GM21619 (cell line): ENCODE data around the gene HYLS1.
"Not testable (repeated sequence)": the region's sequence is repeated elsewhere in the genome, so short reads cannot be mapped to it uniquely, and the experiment has no call there.

Experiments
- ATAC-seq: cut with Tn5 transposase; IDR thresholded peaks from one replicate; pipeline ENCODE4 v1.9.1; 2021; ENCODE audit not compliant: unreplicated experiment

Gene HYLS1

DNA sequence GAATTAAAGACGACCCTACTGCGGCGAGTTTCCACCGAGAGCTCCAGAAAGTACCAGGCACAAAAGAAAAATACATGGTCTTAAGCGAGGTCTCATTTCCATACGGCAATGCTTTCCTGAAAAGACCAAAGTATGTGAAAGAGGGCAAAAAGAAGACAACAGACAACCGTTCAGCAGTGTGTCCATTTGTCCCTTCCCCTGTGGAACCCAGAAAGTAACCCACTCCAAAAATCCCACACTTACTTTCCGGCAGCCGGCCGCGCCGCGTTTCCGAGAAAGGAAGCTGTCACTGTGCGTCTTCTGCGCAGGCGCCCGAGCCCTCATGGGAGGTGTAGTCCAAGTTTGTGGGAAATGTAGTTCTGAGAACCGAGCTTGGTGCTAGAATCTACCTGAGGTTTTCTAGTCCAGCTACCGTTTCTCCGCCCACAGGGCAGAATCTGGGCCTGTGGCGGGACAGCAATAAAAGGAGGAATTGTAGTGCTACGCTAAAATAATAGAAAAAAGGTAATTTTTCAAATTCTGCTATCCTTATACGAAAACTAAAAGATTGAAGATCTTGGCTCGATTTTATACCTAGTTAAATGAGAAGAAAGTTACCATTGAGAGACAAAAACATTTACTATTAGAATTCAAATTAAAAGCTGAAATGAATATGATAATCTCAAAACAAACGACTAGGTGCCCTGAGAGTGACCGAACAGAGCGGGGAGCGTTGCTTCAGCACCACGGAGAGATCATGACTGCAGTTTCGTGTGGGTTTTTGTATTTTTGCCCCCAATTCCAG, 15.7 kb downstream of the HYLS1 start, which contains the start of gene PUS3:
TSS of gene PUS3 (minus strand) at position 280 of the 784 bp plus-strand sequence. CDS start 6,922 bp downstream, outside the sequence.
- ATAC-seq, result peak; percentile 99

DNA sequence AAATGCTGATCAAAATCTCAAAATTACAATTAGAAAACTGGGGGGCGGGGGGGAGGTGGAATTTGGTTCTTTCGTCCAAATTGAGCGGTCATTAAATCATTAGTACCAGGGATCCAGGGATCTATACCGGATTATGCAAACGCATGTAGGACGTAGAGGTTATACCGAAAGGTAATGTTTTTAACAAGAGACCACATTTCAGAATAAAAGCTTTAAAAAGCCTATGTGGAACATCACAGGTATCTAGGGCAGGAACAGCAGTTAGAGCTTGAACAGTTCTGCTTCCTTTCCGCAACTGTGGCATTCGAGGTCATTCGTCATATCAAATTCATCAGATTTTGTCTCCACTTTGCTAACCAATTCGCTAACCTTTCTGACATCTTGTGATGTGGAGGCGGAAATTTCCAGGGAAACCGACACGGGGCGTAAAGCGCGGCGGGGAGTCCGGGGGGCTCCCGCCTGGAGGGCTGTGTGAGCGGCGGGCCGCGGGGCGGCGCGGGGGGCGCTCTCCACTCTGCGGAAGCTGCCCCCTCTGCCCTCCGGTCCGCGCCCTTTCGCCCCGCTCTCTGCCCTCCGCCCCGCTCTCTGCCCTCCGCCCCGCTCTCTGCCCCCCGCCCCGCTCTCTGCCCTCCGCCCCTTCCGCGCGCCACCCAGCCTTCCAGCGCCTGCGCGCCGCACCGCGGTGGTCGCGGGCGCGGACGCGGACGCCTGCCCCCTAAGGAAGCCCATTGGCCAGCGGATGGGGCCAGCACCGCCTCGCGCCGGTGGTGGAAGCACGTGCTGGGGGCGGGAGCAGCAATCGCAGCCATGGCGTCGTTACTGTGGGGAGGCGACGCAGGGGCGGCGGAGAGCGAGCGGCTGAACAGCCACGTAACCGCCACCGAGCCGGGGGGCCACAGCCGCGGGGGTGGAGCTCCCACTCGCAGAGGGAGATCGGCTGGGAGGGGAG, 16.5 kb downstream of the HYLS1 start, which contains the start of gene DDX25:
TSS of gene DDX25 (plus strand) at position 798 of the 949 bp plus-strand sequence. CDS start at position 808, 10 bp downstream.
- no peak for ATAC-seq

DNA sequence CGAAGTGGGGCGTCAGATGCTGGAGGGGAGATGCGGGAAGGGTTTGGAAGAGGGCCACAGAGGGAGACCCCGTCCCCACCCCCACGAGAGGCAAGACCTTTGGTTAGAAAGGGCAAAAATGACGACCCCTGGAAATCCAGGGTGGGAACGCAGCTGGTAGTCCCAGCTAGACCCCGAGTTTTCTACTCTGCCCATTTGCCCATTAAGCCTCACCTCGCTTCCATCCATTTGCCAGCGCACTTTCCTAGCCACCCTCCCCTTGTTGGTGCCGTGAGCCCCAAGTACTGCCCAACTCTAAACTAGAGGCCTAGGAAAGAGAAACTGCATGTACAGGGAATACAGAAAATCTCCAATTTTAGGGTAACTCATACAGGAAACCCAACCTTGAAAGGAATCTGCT, 17.2 kb downstream of the HYLS1 start:
- ATAC-seq, result no peak

DNA sequence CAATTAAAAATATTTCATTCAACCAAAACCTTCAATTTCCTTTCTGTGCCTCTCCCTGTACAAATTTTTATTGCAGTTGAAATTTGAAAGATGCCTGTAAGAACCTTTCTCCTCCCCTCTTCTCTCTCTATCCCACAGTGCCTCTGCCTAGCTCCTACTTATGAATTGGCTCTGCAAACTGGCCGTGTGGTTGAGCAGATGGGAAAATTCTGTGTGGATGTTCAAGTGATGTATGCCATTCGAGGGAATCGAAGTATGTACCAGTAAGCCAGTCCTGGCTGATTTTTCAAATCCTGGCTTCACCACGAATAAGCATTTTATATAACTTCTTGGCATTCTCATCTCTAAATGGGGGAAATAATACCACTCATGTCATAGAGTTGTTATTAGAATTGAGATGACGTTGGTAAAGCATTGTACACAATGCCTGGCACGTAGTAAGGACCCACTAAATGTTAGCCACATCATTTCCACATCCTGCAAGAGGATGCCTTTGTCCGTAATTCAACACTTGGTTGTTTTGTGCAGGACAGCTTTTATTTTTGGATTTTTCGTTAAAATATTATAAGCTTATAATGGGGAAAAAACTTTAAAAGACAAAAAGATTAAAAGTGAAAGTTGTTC, 22.9 kb downstream of the HYLS1 start:
- no peak for ATAC-seq

DNA sequence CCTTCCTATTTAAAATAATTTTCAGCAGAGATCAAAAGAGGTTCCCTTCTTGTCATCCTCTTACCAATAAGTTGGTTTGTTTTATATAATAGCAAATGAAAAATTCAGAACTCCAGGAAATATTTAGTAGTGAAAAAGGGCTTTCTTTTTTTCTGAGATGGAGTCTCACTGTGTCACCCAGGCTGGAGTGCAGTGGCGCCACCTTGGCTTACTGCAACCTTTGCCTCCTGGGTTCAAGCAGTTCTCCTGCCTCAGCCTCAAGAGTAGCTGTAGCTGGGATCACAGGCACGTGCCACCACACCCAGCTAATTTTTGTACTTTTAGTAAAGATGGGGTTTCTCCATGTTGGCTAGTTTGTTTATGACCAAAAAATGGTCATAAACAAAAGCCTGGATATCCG, 27.1 kb downstream of the HYLS1 start:
- ATAC-seq, result not testable (repeated sequence)

DNA sequence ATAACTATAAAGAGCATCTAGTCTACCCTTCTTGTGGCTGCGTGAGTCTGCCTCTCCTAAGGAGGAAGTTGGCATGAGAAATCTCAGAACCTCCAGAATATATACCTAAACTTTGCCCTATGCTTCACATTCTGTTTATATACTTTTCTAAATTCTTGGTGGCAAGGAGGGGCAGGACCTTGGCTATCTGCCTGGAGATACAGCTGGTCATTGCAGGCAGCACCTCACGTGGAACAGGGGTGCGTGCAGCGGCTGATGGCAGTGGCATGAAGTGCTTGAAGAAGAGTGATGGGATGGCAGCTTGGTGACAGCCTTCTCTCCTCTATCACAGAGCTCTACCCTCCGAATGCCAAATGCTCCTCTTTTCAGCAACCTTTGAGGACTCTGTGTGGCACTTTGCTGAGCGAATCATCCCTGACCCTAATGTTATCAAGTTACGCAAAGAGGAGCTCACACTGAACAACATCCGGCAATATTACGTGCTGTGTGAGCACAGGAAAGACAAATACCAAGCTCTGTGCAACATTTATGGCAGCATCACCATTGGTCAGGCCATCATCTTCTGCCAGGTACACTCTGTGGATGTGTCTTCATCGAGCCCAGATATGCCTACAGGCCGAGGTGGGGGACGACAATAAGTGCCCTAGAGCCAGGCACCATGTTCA, 29.3 kb downstream of the HYLS1 start:
- no peak for ATAC-seq

DNA sequence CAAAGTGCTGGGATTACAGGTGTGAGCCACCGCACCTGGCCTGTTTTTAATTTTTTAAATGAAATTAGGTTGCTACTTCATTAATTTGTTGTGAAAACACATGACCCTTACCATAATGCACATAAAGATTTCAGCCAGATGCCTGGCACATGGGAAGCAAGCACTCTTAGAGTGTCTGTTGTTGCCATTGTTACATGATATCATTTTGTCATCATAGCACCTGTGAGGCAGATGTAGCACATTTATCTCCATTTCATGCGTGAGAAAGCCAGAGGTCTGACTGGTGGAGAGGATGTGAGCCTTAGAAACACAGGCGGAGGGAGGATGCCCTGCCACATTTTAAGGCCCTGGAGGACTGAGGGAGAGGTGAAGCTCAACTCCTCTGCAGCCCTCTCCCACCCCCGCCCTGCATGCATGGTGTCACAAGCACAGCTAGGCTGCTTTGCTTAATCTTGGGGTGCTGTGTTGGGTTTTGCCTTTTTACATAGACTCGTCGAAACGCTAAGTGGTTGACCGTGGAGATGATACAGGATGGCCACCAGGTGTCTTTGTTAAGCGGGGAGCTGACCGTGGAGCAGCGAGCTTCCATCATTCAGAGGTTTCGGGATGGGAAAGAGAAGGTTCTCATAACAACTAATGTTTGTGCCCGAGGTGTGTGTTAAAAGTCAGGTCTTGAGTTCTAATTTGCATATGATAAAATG, 30.8 kb downstream of the HYLS1 start:
- no peak for ATAC-seq

DNA sequence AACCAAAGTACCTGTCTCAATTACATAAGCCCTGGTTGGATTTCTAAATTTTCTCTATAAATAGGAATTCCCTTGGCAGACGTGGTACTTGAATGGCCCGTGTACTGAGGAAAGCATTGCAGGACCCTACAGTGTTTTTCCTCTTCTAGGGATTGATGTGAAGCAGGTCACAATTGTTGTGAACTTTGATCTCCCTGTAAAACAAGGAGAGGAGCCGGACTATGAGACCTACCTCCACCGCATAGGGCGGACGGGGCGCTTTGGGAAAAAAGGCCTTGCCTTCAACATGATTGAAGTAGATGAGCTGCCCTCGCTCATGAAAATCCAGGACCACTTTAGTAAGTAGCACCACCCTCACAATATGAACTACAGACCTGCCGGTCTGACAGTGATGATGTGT, 33.6 kb downstream of the HYLS1 start:
- ATAC-seq, result no peak

DNA sequence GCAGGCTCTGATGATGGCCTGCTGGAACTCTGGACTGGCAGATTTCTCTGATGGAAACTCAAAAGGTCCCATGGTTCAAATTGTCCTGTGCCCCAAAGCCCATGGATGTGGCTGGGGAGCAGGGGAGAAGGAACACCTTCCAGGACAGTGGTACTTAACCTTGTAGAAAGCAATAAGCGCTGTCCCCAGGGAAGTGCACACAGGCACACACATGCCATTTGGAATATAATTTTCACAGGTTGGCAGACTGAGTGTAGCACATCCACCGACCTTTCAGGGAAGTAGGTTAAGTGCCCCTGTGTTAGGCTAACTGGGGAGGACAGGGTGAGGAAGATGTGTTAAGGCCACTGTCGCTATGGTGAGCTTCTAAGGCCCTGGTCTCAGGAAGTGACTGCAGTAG, 34.7 kb downstream of the HYLS1 start:
- ATAC-seq, result no peak

DNA sequence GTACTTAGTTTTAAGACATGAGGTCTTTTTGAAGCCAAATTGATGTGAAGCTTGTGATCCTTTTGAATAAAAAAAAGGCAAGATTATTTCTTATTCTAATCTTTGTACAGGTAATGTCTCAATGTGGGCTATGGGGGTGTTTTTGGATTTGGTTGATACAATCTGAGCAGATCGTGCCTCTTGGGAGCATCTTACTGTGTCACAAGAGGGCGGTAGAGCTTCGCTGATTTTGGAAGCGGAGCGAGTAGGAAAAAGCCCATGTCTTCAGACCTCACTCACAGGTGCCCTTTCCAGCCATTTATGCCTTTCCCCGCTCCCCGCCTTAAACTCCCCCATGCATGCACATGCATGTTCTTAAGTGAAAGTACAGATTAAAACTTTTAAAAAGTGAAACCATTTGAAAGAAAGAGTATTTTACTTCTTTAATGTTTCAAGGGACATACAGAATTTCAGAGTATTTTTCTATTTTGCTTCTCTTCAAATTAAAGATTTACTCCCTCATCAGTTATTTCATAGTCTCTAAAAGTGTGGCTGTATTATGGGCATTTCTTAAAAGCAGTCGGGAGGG, 35.6 kb downstream of the HYLS1 start:
- ATAC-seq, result peak; percentile 75

DNA sequence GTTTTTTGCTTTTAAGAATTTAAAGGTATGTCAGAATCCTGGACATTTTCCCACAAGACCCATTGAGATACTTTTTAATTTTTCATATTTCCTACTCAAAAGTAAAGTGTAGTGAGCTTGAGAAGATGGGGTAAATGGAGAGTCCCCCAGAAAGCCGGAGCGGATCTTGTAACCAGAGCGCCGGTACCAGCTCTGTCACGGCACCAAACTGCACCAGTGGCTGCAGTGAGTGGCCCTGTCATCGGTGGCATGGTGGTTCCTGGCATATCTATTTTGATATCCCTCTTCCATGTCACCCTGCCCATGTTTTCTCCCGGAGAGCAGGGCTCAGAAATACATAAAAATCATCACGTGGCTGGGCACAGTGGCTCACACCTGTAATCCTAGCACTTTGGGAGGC, 36.2 kb downstream of the HYLS1 start:
- no peak for ATAC-seq

DNA sequence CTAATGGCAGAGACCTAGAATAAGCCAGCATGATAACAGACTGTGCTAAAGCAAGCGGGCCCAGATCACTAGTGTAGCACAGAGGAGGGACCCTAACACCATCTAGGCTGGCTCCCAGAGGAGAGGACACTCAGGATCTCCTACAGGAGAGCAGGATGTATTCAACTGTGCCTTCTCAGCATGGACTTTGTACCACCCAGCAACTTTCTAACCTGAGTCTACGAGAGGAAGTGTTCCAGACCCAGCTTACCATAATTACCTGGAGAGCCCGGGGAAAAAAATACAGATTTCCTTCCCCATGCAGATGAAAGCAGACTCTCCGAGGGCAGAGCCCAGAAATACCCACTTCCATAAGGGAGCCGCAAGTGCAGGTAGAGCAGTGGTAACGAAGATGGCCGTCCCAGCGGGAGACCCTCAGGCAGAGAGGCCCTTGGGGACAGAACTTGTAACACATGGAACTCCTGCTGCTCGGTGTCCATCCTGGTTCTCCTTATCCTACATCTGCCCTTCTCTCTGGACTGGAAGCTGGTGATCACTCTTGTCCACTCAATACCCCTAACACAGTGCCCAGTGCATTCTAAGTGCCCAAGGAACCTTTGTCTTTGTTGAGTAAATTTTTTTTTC, 37.0 kb downstream of the HYLS1 start:
- no peak for ATAC-seq

DNA sequence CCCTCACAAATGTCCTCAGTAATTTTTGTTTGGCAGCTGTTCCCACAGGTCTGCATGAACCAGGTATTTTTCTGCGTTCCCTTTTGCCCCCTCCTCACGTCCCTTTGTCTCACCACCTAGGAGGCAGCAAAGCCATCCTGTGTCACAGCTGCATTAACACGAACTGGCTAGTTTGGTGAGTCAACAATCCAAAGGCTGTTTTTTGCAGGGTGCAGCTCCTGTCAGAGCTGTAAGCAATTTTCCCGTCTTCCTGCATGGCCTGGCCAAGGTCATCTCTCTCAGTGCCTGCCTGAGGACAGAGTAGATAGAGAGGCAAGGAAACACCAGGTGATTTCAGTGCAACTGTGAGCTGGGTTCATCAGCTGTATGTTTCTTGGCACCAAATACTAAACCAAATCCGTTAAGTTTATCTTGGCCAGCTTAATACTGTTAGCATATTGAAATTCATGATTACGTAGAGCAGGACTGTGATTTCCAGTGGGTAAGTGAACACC, 37.8 kb downstream of the HYLS1 start:
- ATAC-seq, result no peak

DNA sequence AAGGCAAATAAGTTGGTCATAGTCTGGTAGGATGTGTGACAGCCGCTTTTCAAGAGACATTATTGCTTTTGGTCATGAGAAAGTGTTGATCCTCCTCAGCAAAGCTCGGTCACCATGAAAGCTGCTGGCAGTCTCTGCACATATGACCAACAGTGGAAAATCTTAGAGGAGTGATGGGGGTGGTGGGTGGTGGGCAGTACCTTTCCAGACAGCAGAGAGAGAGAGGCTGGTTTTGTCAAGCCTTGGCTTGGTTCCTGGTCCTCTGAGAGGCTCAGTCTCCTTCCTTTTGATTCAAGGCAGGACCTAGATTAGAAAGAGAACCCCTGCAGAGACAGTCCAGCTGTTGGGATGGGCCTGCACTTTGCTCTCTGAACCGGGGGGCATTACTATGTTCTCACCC, 38.3 kb downstream of the HYLS1 start:
- ATAC-seq, result no peak

DNA sequence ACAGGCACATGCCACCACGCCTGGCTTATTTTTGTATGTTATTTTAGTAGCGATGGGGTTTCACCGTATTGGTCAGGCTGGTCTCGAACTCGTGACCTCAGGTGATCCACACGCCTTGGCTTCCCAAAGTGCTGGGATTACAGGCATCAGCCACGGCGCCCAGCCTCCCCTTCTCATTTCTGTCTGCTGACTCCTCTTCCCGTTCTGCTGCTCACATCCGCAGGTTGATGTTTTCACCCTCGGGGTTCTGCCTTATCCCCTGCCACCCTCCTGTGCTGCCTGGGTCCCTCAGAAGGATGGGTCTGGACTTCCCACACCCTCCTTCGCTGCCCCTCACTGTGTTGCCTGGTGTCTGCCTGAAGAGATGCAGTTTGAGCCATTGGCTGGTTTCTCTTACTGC, 39.2 kb downstream of the HYLS1 start:
- no peak for ATAC-seq

DNA sequence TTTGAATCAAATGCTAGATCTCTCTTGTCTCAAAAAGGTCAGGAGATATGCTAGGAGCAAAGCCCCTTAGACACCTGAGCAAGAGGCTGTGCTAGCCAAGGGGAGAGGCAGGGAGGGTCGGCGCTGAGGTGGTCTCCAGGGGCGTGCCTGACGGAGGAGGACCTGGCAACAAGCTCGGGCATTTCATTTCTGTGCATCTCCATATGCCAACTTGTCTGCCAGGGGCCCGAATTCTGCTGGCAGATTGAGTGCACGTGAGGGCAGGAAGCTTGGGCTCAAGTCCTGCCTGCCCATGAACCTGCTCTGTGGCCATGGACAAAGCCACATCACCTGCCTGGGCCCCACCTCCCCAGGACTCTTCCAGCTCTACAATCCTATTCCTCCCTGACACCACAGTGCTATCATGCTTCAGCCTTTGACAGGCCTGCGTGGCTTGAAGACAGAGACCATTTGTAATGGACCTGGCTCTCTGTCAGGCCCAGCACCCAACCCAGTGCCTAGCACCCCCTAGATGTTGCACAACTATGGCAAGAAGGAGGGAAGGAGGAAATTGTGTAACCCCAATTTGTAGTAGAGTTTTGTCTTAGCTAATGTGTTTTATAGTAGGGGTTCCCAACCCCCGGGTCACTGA, 42.1 kb downstream of the HYLS1 start:
- no peak for ATAC-seq

DNA sequence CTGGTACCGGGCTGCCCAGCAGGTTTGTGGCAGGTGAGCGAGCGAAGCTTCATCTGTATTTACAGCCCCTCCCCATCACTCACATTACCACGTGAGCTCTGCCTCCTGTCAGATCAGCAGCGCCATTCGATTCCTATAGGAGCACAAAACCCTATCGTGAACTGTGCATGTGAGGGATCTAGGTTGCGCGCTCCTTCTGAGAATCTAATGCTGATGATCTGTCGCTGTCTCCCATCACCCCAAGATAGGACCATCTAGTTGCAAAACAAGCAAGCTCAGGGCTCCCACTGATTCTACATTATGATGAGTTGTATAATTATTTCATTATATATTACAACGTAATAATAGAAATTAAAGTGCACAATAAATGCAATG, 42.6 kb downstream of the HYLS1 start:
- ATAC-seq, result no peak

DNA sequence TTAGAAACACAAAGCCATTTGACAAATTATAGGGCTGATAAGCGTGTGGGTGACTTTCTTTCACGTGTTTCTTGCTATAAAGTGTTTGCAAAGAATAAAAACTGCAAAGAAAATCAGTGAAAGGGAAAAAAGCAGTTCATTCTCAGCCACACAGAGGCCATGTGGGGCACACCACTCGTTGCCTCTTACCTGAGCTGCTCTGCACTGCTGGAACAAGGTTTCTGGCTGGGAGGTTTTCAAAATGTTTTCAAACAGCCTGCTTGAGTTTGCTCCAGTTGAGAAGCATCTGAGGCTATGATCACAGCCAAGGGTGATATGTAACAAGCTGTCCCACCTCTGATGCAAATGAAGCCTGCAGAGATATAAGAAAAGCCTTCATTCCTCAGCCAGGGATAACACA, 43.6 kb downstream of the HYLS1 start:
- no peak for ATAC-seq

DNA sequence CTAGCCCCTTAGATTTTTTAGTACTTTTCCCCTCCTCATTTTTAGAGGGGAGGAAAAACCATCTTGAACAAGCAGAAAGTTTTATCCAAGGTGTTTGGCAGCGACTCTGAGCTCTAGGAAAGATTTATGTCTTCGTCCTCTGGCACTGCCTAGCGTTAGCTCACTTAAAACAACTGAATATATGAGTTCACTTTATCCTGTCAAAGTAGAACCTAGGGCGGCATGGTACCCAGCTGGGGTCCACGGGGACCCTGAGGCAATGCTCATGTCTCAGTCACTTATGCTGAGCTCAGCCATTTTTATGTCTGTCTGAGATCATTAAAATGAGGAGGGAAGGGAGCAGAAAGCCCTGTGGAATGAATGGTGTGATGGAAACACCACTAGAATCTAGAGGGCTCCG, 44.2 kb downstream of the HYLS1 start:
- ATAC-seq, result no peak
